ENCODE data around the gene SNRNP25.

Gene SNRNP25

GRCh38 chr16:78444-79150 lies 25.0 kb downstream of the SNRNP25 start:
- DNase-seq = no peak

GRCh38 chr16:79151-80054 lies 25.8 kb downstream of the SNRNP25 start:
- no peak for DNase-seq

- no peak for DNase-seq
Measured at GRCh38 chr16:83060-83603, 29.5 kb downstream of the SNRNP25 start.

GRCh38 chr16:83781-84615 lies 30.4 kb downstream of the SNRNP25 start:
- DNase-seq = peak; percentile 60 to 69

- peak; percentile 91 to 95 for DNase-seq
Measured at GRCh38 chr16:84718-85406, 31.2 kb downstream of the SNRNP25 start.

- DNase-seq = no peak
Measured at GRCh38 chr16:85407-85782, 31.8 kb downstream of the SNRNP25 start.

- DNase-seq = no peak
Measured at GRCh38 chr16:85865-86264, 32.2 kb downstream of the SNRNP25 start.

- no peak for DNase-seq
Measured at GRCh38 chr16:86483-86952, 32.9 kb downstream of the SNRNP25 start.

GRCh38 chr16:88613-89012 lies 35.0 kb downstream of the SNRNP25 start:
- DNase-seq = no peak

GRCh38 chr16:89391-90302 lies 36.0 kb downstream of the SNRNP25 start:
- DNase-seq = no peak

- DNase-seq = no peak
Measured at GRCh38 chr16:91484-91883, 37.9 kb downstream of the SNRNP25 start.

- DNase-seq = no peak
Measured at GRCh38 chr16:92431-93339, 39.1 kb downstream of the SNRNP25 start.

- no peak for DNase-seq
Measured at GRCh38 chr16:94918-95265, 41.3 kb downstream of the SNRNP25 start.

- DNase-seq = peak; percentile 79 to 82
Measured at GRCh38 chr16:96935-97381, 43.3 kb downstream of the SNRNP25 start.

- DNase-seq = no peak
Measured at GRCh38 chr16:97822-98221, 44.2 kb downstream of the SNRNP25 start.

- no peak for DNase-seq
Measured at GRCh38 chr16:100989-101388, 47.4 kb downstream of the SNRNP25 start.

GRCh38 chr16:101586-101985 lies 48.0 kb downstream of the SNRNP25 start:
- DNase-seq = no peak

GRCh38 chr16:102060-102855 lies 48.6 kb downstream of the SNRNP25 start:
- DNase-seq = no peak

- no peak for DNase-seq
Measured at GRCh38 chr16:104355-104754, 50.7 kb downstream of the SNRNP25 start.
